ENCODE data around the gene OSBPL6.

OSBPL6 gene

DNA sequence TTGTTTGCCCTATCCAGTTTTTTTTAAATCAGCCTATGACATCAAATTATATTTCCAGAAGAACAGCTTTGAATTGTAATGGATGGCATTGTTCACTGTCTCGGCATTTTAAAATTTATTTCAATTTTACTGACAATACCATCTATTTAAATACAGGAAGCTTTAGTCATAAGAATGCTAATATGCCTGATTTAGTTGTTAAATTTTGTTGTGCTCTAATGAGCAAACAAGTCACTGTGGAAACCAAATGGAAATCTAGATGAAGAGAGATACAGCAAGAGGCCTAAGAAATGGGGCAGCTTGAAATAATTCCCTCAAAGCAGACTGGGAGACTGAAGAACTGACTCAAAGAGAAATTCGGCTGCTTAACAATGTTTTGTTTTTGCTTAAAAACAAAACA, 76.8 kb downstream of the OSBPL6 start:
- TF ChIP-seq, protein P1, sequence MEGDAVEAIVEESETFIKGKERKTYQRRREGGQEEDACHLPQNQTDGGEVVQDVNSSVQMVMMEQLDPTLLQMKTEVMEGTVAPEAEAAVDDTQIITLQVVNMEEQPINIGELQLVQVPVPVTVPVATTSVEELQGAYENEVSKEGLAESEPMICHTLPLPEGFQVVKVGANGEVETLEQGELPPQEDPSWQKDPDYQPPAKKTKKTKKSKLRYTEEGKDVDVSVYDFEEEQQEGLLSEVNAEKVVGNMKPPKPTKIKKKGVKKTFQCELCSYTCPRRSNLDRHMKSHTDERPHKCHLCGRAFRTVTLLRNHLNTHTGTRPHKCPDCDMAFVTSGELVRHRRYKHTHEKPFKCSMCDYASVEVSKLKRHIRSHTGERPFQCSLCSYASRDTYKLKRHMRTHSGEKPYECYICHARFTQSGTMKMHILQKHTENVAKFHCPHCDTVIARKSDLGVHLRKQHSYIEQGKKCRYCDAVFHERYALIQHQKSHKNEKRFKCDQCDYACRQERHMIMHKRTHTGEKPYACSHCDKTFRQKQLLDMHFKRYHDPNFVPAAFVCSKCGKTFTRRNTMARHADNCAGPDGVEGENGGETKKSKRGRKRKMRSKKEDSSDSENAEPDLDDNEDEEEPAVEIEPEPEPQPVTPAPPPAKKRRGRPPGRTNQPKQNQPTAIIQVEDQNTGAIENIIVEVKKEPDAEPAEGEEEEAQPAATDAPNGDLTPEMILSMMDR (IDR thresholded peaks at IDR 0.05; ENCODE audit: low read depth, low read length): no peak
- H3K4me3 ChIP-seq (ENCODE audit: low read depth, low read length): no peak overlapping the region

DNA sequence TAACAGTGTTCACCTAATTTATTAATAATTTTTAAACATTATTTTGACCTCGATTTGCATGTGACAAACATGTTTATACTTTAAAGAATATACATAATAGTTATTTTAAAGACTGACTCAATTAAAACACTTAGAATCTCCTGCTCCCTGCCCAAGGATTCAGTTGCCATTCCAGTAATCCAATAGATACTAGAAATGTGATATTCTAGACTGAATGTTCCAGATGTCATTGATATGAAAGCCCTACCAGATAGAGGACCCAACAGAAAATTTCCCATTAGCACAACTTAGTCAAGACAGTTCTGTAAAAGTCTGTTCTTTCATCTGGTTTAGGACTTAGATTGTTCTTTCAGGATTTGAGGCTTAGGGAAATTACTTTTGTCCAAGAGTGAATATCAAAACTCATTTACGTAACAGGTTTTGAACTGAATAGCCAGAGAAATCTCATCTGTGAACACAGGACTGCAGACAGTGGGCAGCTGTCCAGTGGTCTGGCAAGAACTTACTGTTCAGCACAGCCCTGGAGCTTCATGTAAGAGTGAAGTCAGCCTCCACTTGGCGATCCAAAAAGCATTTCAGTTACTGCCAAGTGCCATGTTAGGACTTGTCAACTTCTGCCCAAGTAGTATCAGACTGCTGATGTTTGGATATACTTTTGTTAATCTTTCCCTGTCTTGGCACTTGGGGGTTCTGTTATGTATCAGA, 77.5 kb downstream of the OSBPL6 start:
- H3K4me3 ChIP-seq (ENCODE audit: low read depth, low read length): no peak overlapping the region
- TF ChIP-seq, protein P1 (IDR thresholded peaks at IDR 0.05; ENCODE audit: low read depth, low read length): no peak

DNA sequence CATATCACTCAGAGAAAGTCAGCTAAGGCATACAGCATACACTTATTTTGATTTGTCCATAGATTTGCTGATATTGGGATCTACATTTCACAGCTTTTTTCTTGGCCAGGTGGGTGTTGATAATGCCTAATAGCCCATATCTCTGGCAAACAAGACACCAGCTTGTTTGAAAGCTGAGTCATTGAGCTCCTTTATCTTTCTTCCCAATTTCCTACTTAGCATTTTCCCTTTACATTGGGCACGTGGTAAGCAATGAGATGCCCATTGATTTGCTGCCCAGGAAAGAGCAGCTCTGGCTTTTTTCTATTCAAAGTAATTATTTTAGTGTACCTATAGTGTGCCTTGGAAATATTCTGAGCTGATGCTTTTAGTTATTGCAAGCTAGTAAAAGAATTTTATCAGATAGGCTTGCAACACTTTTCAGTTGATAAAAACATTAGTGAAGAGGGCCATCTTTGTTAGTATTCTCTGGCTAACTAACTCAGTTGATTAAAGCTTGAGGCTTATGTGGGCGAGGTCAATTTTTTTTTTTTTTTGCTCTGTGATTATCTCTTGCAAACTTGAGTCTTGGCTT, 79.6 kb downstream of the OSBPL6 start:
- no peak overlapping the region for H3K4me3 ChIP-seq (ENCODE audit: low read depth, low read length)
- TF ChIP-seq, protein P1 (IDR thresholded peaks at IDR 0.05; ENCODE audit: low read depth, low read length): no peak

DNA sequence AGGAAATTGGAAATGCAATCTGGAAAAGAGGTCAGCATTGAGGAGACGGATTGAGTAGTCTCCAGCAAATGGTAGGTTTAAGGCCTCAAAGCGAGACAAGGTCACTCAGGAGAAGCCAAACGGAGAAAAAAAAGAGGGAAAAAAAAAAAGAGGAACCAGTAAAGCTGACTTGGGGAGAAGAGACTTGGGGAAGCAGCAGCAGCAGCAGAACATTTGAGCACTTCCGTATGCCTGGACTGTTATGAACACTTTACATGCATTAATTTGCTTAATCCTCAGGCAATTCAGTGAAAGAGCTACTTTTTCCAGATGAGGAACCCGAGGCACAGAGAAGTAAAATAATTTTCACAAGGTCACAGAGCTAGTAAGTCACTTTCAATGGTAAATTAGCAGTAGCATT, 81.3 kb downstream of the OSBPL6 start:
- TF ChIP-seq, protein P1 (IDR thresholded peaks at IDR 0.05; ENCODE audit: low read depth, low read length): no peak
- H3K4me3 ChIP-seq (ENCODE audit: low read depth, low read length): no peak overlapping the region

DNA sequence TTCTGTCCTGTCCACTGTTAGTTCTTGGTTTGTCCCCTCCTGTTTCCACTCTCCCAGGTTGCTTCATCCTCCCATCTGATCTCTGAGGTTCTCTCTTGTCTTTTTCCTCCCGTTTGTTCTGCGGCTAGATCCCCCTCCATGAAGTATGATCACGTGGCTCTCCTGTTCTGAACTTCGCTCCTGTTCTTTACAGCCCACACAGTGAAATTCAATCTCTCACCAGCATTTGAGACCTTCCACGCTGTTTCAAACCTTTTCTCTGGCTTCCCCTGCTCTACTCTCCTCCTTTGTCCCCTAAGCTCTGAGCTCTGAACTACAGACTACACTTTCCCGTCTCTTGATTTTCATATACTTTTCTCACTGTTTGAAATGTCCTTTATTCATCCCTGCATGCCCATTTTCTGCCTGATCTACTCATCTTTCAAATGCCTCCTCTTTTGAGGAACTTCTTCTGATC, 83.5 kb downstream of the OSBPL6 start:
- TF ChIP-seq, protein P1 (IDR thresholded peaks at IDR 0.05; ENCODE audit: low read depth, low read length): no peak
- no peak overlapping the region for H3K4me3 ChIP-seq (ENCODE audit: low read depth, low read length)

DNA sequence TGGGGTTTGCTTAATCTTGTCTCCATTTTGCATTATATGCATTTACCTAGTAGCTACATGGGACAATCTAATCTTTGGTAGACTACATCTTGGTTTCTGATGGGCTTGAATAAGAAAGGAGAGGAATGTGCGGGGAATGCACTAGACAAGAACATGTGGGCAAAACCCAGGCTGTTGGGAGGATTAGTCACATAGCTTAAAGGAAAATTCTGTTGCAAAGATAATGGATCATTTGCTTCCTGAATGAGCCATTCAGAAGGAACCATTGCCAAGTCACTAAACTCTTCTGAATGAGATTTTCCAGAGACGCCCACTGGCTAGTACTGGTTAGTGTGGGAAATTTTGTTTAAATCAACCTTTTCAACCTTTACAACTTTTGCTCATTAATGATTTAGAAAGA, 84.8 kb downstream of the OSBPL6 start:
- no peak overlapping the region for H3K4me3 ChIP-seq (ENCODE audit: low read depth, low read length)
- TF ChIP-seq, protein P1 (IDR thresholded peaks at IDR 0.05; ENCODE audit: low read depth, low read length): no peak

DNA sequence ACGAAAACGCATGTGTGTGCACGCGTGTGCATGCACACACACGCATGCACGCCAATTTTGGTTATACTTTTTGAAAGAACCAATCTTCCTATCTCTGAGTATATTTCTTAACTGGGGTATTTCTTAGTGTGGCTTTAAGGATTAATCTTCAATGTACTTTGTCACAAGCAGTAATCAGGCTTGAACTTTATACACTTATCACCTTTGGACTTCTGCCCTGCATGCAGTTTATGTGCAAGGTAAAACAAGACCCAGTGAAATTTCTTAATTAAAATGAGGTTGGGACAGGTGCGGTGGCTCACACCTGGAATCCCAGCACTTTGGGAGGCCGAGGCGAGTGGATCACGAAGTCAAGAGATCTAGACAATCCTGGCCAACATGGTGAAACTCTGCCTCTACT, 85.3 kb downstream of the OSBPL6 start:
- no peak overlapping the region for H3K4me3 ChIP-seq (ENCODE audit: low read depth, low read length)
- TF ChIP-seq, protein P1 (IDR thresholded peaks at IDR 0.05; ENCODE audit: low read depth, low read length): no peak
